Measurements from ENCODE around the gene SRSF3. TPM values are rescaled to one million over a fixed set of nuclear protein-coding genes. Genes with fewer than 3 reads are reported as not detected.

SRSF3 gene
- polyA plus RNA-seq, 1 donor (not counting 4 experiments of a cell fraction or from before 2014, with no cell fraction given) = 398 TPM

DNA sequence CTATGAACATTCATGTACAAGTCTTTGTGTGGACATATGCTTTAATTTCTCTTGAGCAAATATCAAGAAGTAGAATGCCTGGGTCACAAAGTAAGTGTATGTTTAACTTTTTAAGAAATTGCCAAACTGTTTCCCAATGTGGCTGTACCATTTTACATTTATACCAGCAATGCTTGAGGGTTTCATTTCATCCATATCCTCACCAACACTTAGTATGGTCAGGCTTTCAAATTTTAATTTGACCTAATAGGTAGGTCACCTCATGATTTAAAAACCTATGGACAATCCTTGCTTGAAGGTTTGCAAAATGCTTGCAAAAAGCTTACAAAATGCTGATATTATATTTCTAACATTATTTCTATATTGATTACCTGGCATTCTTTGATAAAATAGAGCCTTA is 19.5 kb upstream of the SRSF3 start:
- Histone ChIP-seq H2AFZ (ENCODE audit: control insufficient read depth, low read length) (no peak overlapping the region), H4K20me1 (ENCODE audit: control insufficient read depth, extremely low read depth, insufficient read depth, low read length) (no peaks in the 10 kb centered on the region), H3K4me1 (ENCODE audit: control insufficient read depth, extremely low read depth, insufficient read depth, low read length) (peaks cover 17% of the 10 kb centered on the region), H3K27ac (ENCODE audit: control insufficient read depth, insufficient read depth, low read length) (no peak overlapping the region), H3K4me2 (ENCODE audit: control insufficient read depth, extremely low read depth, insufficient read depth, low read depth, low read length) (no peak overlapping the region), H3K9me1 (ENCODE audit: control insufficient read depth, extremely low read depth, insufficient read depth, low read length) (no peaks in the 10 kb centered on the region), H3K9ac (ENCODE audit: control insufficient read depth, extremely low read depth, insufficient read depth, low read length) (no peak overlapping the region), H3K79me2 (ENCODE audit: control insufficient read depth, insufficient read depth, low read length) (no peaks in the 10 kb centered on the region), H3K4me3 (ENCODE audit: control insufficient read depth in 2 of 3, extremely low read depth in 1 of 3, insufficient read depth in 2 of 3, low read depth in 1 of 3, low read length in 3 of 3) (no peak overlapping the region), H3K27me3 (ENCODE audit: control insufficient read depth, extremely low read depth, insufficient read depth, low read length) (no peaks in the 10 kb centered on the region), H3K9me3 (ENCODE audit: control insufficient read depth, low read depth, low read length) (no peaks in the 10 kb centered on the region), H3K36me3 (ENCODE audit: control insufficient read depth in 2 of 2, extremely low read depth in 1 of 2, insufficient read depth in 2 of 2, low read length in 2 of 2) (no peaks in the 10 kb centered on the region)
- TF ChIP-seq, protein P1, sequence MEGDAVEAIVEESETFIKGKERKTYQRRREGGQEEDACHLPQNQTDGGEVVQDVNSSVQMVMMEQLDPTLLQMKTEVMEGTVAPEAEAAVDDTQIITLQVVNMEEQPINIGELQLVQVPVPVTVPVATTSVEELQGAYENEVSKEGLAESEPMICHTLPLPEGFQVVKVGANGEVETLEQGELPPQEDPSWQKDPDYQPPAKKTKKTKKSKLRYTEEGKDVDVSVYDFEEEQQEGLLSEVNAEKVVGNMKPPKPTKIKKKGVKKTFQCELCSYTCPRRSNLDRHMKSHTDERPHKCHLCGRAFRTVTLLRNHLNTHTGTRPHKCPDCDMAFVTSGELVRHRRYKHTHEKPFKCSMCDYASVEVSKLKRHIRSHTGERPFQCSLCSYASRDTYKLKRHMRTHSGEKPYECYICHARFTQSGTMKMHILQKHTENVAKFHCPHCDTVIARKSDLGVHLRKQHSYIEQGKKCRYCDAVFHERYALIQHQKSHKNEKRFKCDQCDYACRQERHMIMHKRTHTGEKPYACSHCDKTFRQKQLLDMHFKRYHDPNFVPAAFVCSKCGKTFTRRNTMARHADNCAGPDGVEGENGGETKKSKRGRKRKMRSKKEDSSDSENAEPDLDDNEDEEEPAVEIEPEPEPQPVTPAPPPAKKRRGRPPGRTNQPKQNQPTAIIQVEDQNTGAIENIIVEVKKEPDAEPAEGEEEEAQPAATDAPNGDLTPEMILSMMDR (optimal IDR thresholded peaks at IDR 0.05 in 1 of 3, IDR thresholded peaks at IDR 0.05 in 1 of 3, conservative IDR thresholded peaks at IDR 0.05 in 1 of 3; ENCODE audit: extremely low read depth in 1 of 3, insufficient read depth in 2 of 3, low read length in 3 of 3) = no peak
- no peak for TF ChIP-seq EZH2 (IDR thresholded peaks at IDR 0.05; ENCODE audit: low read length)
- dilution Hi-C loops (cut with MboI; ENCODE audit: extremely low pct_ligation_motif_present, low sequenced_read_pairs) = no loop called here
- FAIRE-seq = no peak
- DNase-seq (ENCODE audit: low read depth, low spot score) = no peak

DNA sequence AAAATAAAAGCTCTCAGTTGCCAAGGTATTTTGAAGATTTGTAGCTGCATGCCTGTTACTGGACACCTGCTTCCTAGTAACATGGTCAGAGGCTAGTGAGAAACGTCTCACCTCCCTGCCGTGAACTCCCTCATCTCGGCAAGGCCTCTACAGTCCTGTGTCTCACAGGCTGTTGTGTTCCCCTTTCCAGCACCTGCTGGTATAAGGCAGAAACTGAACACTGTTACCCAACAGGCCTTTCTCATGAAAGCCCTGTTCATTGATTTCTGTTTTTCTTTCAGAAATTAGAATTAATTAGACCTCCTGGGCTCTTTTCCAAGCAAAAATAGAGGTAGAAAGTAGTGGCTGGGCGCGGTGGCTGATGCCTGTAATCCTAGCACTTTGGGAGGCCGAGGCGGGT is 17.6 kb upstream of the SRSF3 start:
- Histone ChIP-seq H3K9me3 (ENCODE audit: control insufficient read depth, low read depth, low read length) (no peaks in the 10 kb centered on the region), H2AFZ (ENCODE audit: control insufficient read depth, low read length) (no peak overlapping the region), H3K9me1 (ENCODE audit: control insufficient read depth, extremely low read depth, insufficient read depth, low read length) (no peaks in the 10 kb centered on the region), H3K36me3 (ENCODE audit: control insufficient read depth in 2 of 2, extremely low read depth in 1 of 2, insufficient read depth in 2 of 2, low read length in 2 of 2) (no peaks in the 10 kb centered on the region), H3K4me2 (ENCODE audit: control insufficient read depth, extremely low read depth, insufficient read depth, low read depth, low read length) (no peak overlapping the region), H3K27me3 (ENCODE audit: control insufficient read depth, extremely low read depth, insufficient read depth, low read length) (no peaks in the 10 kb centered on the region), H3K79me2 (ENCODE audit: control insufficient read depth, insufficient read depth, low read length) (no peaks in the 10 kb centered on the region), H3K4me1 (ENCODE audit: control insufficient read depth, extremely low read depth, insufficient read depth, low read length) (peaks cover 21% of the 10 kb centered on the region), H3K27ac (ENCODE audit: control insufficient read depth, insufficient read depth, low read length) (no peak overlapping the region), H3K9ac (ENCODE audit: control insufficient read depth, extremely low read depth, insufficient read depth, low read length) (no peak overlapping the region), H3K4me3 (ENCODE audit: control insufficient read depth in 2 of 3, extremely low read depth in 1 of 3, insufficient read depth in 2 of 3, low read depth in 1 of 3, low read length in 3 of 3) (no peak overlapping the region), H4K20me1 (ENCODE audit: control insufficient read depth, extremely low read depth, insufficient read depth, low read length) (no peaks in the 10 kb centered on the region)
- dilution Hi-C loops (cut with MboI; ENCODE audit: extremely low pct_ligation_motif_present, low sequenced_read_pairs) = no loop called here
- DNase-seq (ENCODE audit: low read depth, low spot score) = no peak
- TF ChIP-seq, protein P1 (optimal IDR thresholded peaks at IDR 0.05 in 1 of 3, IDR thresholded peaks at IDR 0.05 in 1 of 3, conservative IDR thresholded peaks at IDR 0.05 in 1 of 3; ENCODE audit: extremely low read depth in 1 of 3, insufficient read depth in 2 of 3, low read length in 3 of 3) = no peak
- no peak for FAIRE-seq

All from keratinocyte (primary cell).